Breast epithelium (tissue), 4 donors: ENCODE results near the gene MCM5. TPM values are rescaled to one million over a fixed set of nuclear protein-coding genes. Genes with fewer than 3 reads are reported as not detected.

Source experiments
- DNase-seq, 2 donors: peaks; one replicate each; pipeline ENCODE4 v3.0.0-alpha.2; 2019; ENCODE audit warnings: low spot score in 2 of 2
- H3K27ac ChIP-seq, 2 donors: fragments of 200-600 bp; sonication (generic) in 1 of 2; one replicate each; pipeline ENCODE4 v1.5.1; 2016 to 2019; ENCODE audit warnings: mild to moderate bottlenecking in 1 of 2
- H3K27me3 ChIP-seq, 2 donors: fragments of 200-600 bp; sonication (generic) in 1 of 2; one replicate each; pipeline versions ENCODE4 v1.5.1 to v1.6.0; 2017 to 2019; ENCODE audit warnings: control low read depth in 1 of 2, mild to moderate bottlenecking in 1 of 2
- H3K36me3 ChIP-seq: fragments of 200-600 bp; one replicate; pipeline ENCODE4 v1.5.1; 2019
- H3K4me1 ChIP-seq, 2 donors: fragments of 200-600 bp; sonication (generic); one replicate each; pipeline ENCODE4 v1.5.1; 2016 to 2019; ENCODE audit warnings: control low read depth in 1 of 2
- H3K4me3 ChIP-seq, 3 donors: fragments of 200-600 bp; sonication (generic); 1 replicate in 2 of 3; 2 replicates in 1 of 3; pipeline ENCODE4 v1.5.1; 2016 to 2019; ENCODE audit warnings: mild to moderate bottlenecking in 3 of 3, moderate library complexity in 2 of 3
- H3K9me3 ChIP-seq, 2 donors: fragments of 200-600 bp; sonication (generic) in 1 of 2; one replicate each; pipeline ENCODE4 v1.5.1; 2016 to 2019; ENCODE audit warnings: control low read depth in 1 of 2
- CTCF ChIP-seq, 3 donors: fragments of 450-650 bp; IDR thresholded peaks; one replicate each; pipeline ENCODE4 v1.5.1; 2016 to 2017; ENCODE audit warnings: antibody characterized with exemption in 3 of 3, mild to moderate bottlenecking in 3 of 3, moderate library complexity in 3 of 3
- POLR2A ChIP-seq: fragments of 450-650 bp; IDR thresholded peaks from one replicate; pipeline ENCODE4 v1.6.1; 2016; ENCODE audit warnings: antibody characterized with exemption, mild to moderate bottlenecking, moderate library complexity
- POLR2AphosphoS5 ChIP-seq, 3 donors: sonication (generic); formaldehyde crosslinking; IDR thresholded peaks; one replicate each; pipeline ENCODE4 v1.6.1; 2017; ENCODE audit warnings: antibody characterized with exemption in 3 of 3
- intact Hi-C: fragments of 100-400 bp; cut with DNase I; formaldehyde crosslinking; loops from one replicate; pipeline ENCODE4 v1.15.1; 2023; ENCODE audit warnings: low total_unique reads
- total RNA-seq, 3 donors: library from RNA; depleted of rRNA; stranded (reverse); fragments of >200 nt; gene quantifications; one replicate each; pipeline ENCODE4 v1.1.0, GENCODE V29; 2016

The MCM5 gene
- total RNA-seq, 3 donors from 2014 or later = 16.4 to 23.3 (median 16.8) TPM

GRCh38 chr22:35422145-35422544 lies 22.2 kb downstream of the MCM5 start:
- no peak overlapping the region for H3K4me3 ChIP-seq
- H3K4me1 ChIP-seq = no peaks in the 10 kb centered on the region
- DNase-seq = no peak
- H3K36me3 ChIP-seq = peaks cover 20% of the 10 kb centered on the region
- H3K27me3 ChIP-seq = no peaks in the 10 kb centered on the region
- TF ChIP-seq POLR2A (no peak), POLR2AphosphoS5 (IDR thresholded peaks at IDR 0.05) (no peak), CTCF (IDR thresholded peaks at IDR 0.05) (no peak)
- no peak overlapping the region for H3K27ac ChIP-seq
- intact Hi-C loops = loop anchor here (10.0 kb wide), 1 partner anchor 163 kb away; no protein-coding TSS in a partner anchor
- no peaks in the 10 kb centered on the region for H3K9me3 ChIP-seq

- DNase-seq = no peak
- Histone ChIP-seq H3K9me3 (no peaks in the 10 kb centered on the region), H3K27ac (no peak overlapping the region), H3K4me1 (no peaks in the 10 kb centered on the region), H3K36me3 (peaks cover 12% of the 10 kb centered on the region), H3K4me3 (no peak overlapping the region), H3K27me3 (no peaks in the 10 kb centered on the region)
- TF ChIP-seq POLR2AphosphoS5 (IDR thresholded peaks at IDR 0.05) (no peak), CTCF (IDR thresholded peaks at IDR 0.05) (no peak), POLR2A (no peak)
- intact Hi-C loops = loop anchor here (10.0 kb wide), 1 partner anchor 162 kb away; no protein-coding TSS in a partner anchor
These were observed 23.0 kb downstream of the MCM5 start for GRCh38 chr22:35422936-35423335.

GRCh38 chr22:35424081-35424480 lies 24.1 kb downstream of the MCM5 start:
- H3K4me1 ChIP-seq = no peaks in the 10 kb centered on the region
- intact Hi-C loops = loop anchor here (10.0 kb wide), 1 partner anchor 161 kb away; no protein-coding TSS in a partner anchor
- H3K27me3 ChIP-seq = no peaks in the 10 kb centered on the region
- peaks cover 11% of the 10 kb centered on the region for H3K36me3 ChIP-seq
- DNase-seq = no peak
- no peak for TF ChIP-seq POLR2A
- TF ChIP-seq CTCF (IDR thresholded peaks at IDR 0.05) = no peak
- no peak for TF ChIP-seq POLR2AphosphoS5 (IDR thresholded peaks at IDR 0.05)
- H3K27ac ChIP-seq = no peak overlapping the region
- H3K4me3 ChIP-seq = no peak overlapping the region
- H3K9me3 ChIP-seq = no peaks in the 10 kb centered on the region

GRCh38 chr22:35424761-35425160 lies 24.8 kb downstream of the MCM5 start:
- H3K36me3 ChIP-seq = peaks cover 10% of the 10 kb centered on the region
- no peak for TF ChIP-seq POLR2AphosphoS5 (IDR thresholded peaks at IDR 0.05)
- no peak for TF ChIP-seq POLR2A
- TF ChIP-seq CTCF (IDR thresholded peaks at IDR 0.05) = no peak

GRCh38 chr22:35425546-35425945 lies 25.6 kb downstream of the MCM5 start:
- Histone ChIP-seq H3K36me3 (peaks cover 6% of the 10 kb centered on the region), H3K9me3 (no peaks in the 10 kb centered on the region), H3K4me3 (no peak overlapping the region), H3K27ac (no peak overlapping the region), H3K27me3 (no peaks in the 10 kb centered on the region), H3K4me1 (no peaks in the 10 kb centered on the region)
- no peak for TF ChIP-seq POLR2AphosphoS5 (IDR thresholded peaks at IDR 0.05)
- no peak for TF ChIP-seq POLR2A
- TF ChIP-seq CTCF (IDR thresholded peaks at IDR 0.05) = no peak
- DNase-seq = no peak
- intact Hi-C loops = loop anchor here (10.0 kb wide), 1 partner anchor 159 kb away; no protein-coding TSS in a partner anchor

More at GRCh38 chr22:35424761-35425160, 24.8 kb downstream of the MCM5 start:
- no peaks in the 10 kb centered on the region for H3K4me1 ChIP-seq
- no peaks in the 10 kb centered on the region for H3K9me3 ChIP-seq
- no peak overlapping the region for H3K4me3 ChIP-seq
- DNase-seq = no peak
- H3K27me3 ChIP-seq = no peaks in the 10 kb centered on the region
- intact Hi-C loops = loop anchor here (10.0 kb wide), 1 partner anchor 160 kb away; no protein-coding TSS in a partner anchor
- no peak overlapping the region for H3K27ac ChIP-seq
